ENCODE results near the gene NAT8L. TPM values are rescaled to one million over a fixed set of nuclear protein-coding genes. Genes with fewer than 3 reads are reported as not detected.

NAT8L gene
- polyA plus RNA-seq, 1 donor from 2014 or later = 12.6 TPM

- Histone ChIP-seq H3K9ac (ENCODE audit: low read length) (no peak overlapping the region), H3K27me3 (ENCODE audit: insufficient read depth, low read depth, low read length) (no peaks in the 10 kb centered on the region), H3K4me2 (ENCODE audit: low read length) (no peak overlapping the region), H3K36me3 (ENCODE audit: insufficient read depth, low read length) (no peaks in the 10 kb centered on the region), H4K20me1 (ENCODE audit: insufficient read depth) (peaks cover 7% of the 10 kb centered on the region), H3K79me2 (replicated peaks; ENCODE audit: insufficient read depth, low read length) (no peaks in the 10 kb centered on the region), H3K27ac (ENCODE audit: low read length) (no peak overlapping the region), H3K9me2 (ENCODE audit: insufficient read depth, low read length) (no peaks in the 10 kb centered on the region), H2AFZ (ENCODE audit: low read depth, low read length) (no peak overlapping the region), H3K4me3 (ENCODE audit: low read length) (no peak overlapping the region), H3F3A (ENCODE audit: insufficient read depth, low read length, poor library complexity, severe bottlenecking) (no peaks in the 10 kb centered on the region), H3K9me3 (ENCODE audit: low read length) (no peaks in the 10 kb centered on the region)
- TF ChIP-seq POLR2AphosphoS5 (IDR thresholded peaks at IDR 0.05) = no peak
- no peak for TF ChIP-seq SMC3 (conservative IDR thresholded peaks at IDR 0.05; ENCODE audit: poor library complexity)
- TF ChIP-seq MXI1 (conservative IDR thresholded peaks at IDR 0.05; ENCODE audit: poor library complexity, severe bottlenecking) = no peak
- TF ChIP-seq, protein P1, sequence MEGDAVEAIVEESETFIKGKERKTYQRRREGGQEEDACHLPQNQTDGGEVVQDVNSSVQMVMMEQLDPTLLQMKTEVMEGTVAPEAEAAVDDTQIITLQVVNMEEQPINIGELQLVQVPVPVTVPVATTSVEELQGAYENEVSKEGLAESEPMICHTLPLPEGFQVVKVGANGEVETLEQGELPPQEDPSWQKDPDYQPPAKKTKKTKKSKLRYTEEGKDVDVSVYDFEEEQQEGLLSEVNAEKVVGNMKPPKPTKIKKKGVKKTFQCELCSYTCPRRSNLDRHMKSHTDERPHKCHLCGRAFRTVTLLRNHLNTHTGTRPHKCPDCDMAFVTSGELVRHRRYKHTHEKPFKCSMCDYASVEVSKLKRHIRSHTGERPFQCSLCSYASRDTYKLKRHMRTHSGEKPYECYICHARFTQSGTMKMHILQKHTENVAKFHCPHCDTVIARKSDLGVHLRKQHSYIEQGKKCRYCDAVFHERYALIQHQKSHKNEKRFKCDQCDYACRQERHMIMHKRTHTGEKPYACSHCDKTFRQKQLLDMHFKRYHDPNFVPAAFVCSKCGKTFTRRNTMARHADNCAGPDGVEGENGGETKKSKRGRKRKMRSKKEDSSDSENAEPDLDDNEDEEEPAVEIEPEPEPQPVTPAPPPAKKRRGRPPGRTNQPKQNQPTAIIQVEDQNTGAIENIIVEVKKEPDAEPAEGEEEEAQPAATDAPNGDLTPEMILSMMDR (IDR thresholded peaks at IDR 0.05; ENCODE audit: poor library complexity, severe bottlenecking) = no peak
- no peak for TF ChIP-seq RAD21 (conservative IDR thresholded peaks at IDR 0.05)
- no peak for TF ChIP-seq REST (IDR thresholded peaks at IDR 0.05; ENCODE audit: borderline replicate concordance)
- TF ChIP-seq EZH2 (IDR thresholded peaks at IDR 0.05; ENCODE audit: borderline replicate concordance, insufficient read depth, low read length, poor library complexity, severe bottlenecking) = no peak
- no peak for TF ChIP-seq EP300 (conservative IDR thresholded peaks at IDR 0.05; ENCODE audit: poor library complexity, severe bottlenecking)
- no peak for TF ChIP-seq TAF1 (IDR thresholded peaks at IDR 0.05; ENCODE audit: low read depth)
Measured at GRCh38 chr4:2066011-2066551, 7.0 kb downstream of the NAT8L start.

GRCh38 chr4:2066571-2067445 is 7.7 kb downstream of the NAT8L start:
- H3K27ac ChIP-seq (ENCODE audit: low read length) = no peak overlapping the region
- H3K9me2 ChIP-seq (ENCODE audit: insufficient read depth, low read length) = no peaks in the 10 kb centered on the region
- no peaks in the 10 kb centered on the region for H3K79me2 ChIP-seq (replicated peaks; ENCODE audit: insufficient read depth, low read length)
- H2AFZ ChIP-seq (ENCODE audit: low read depth, low read length) = no peak overlapping the region
- peaks cover 7% of the 10 kb centered on the region for H4K20me1 ChIP-seq (ENCODE audit: insufficient read depth)
- no peaks in the 10 kb centered on the region for H3K36me3 ChIP-seq (ENCODE audit: insufficient read depth, low read length)
- no peak overlapping the region for H3K4me3 ChIP-seq (ENCODE audit: low read length)
- no peaks in the 10 kb centered on the region for H3K9me3 ChIP-seq (ENCODE audit: low read length)
- no peaks in the 10 kb centered on the region for H3F3A ChIP-seq (ENCODE audit: insufficient read depth, low read length, poor library complexity, severe bottlenecking)
- no peak overlapping the region for H3K4me2 ChIP-seq (ENCODE audit: low read length)
- H3K9ac ChIP-seq (ENCODE audit: low read length) = no peak overlapping the region
- no peaks in the 10 kb centered on the region for H3K27me3 ChIP-seq (ENCODE audit: insufficient read depth, low read depth, low read length)
- TF ChIP-seq RAD21 (conservative IDR thresholded peaks at IDR 0.05) (no peak), TAF1 (IDR thresholded peaks at IDR 0.05; ENCODE audit: low read depth) (no peak), MXI1 (conservative IDR thresholded peaks at IDR 0.05; ENCODE audit: poor library complexity, severe bottlenecking) (no peak), EZH2 (IDR thresholded peaks at IDR 0.05; ENCODE audit: borderline replicate concordance, insufficient read depth, low read length, poor library complexity, severe bottlenecking) (no peak), EP300 (conservative IDR thresholded peaks at IDR 0.05; ENCODE audit: poor library complexity, severe bottlenecking) (no peak), POLR2AphosphoS5 (IDR thresholded peaks at IDR 0.05) (no peak), REST (IDR thresholded peaks at IDR 0.05; ENCODE audit: borderline replicate concordance) (no peak), SMC3 (conservative IDR thresholded peaks at IDR 0.05; ENCODE audit: poor library complexity) (no peak)
- TF ChIP-seq, protein P1 (IDR thresholded peaks at IDR 0.05; ENCODE audit: poor library complexity, severe bottlenecking) = no peak

Data from neural cell (in vitro differentiated cells).